IPS DF 19.7 (cell line): ENCODE results near the gene CCDC7.
"Not testable (repeated sequence)": the region's sequence is repeated elsewhere in the genome, so short reads cannot be mapped to it uniquely, and the experiment has no call there.

ENCODE experiments used
- DNase-seq: peaks from one replicate; pipeline ENCODE4 v3.0.0-alpha.2; 2013; ENCODE audit warnings: low read depth, low spot score

CCDC7 gene

GRCh38 chr10:32454148-32454547 lies 8.2 kb downstream of the CCDC7 start:
- DNase-seq = no peak

GRCh38 chr10:32459051-32459698 lies 13.2 kb downstream of the CCDC7 start:
- no peak for DNase-seq

GRCh38 chr10:32461203-32461602 lies 15.3 kb downstream of the CCDC7 start:
- DNase-seq = no peak

GRCh38 chr10:32471232-32471631 lies 25.3 kb downstream of the CCDC7 start:
- DNase-seq = no peak

- DNase-seq = no peak
Measured at GRCh38 chr10:32477499-32477898, 31.6 kb downstream of the CCDC7 start.

- DNase-seq = no peak
Measured at GRCh38 chr10:32481606-32482005, 35.7 kb downstream of the CCDC7 start.

GRCh38 chr10:32483019-32483502 lies 37.1 kb downstream of the CCDC7 start:
- DNase-seq = not testable (repeated sequence)

GRCh38 chr10:32488038-32488437 lies 42.1 kb downstream of the CCDC7 start:
- DNase-seq = not testable (repeated sequence)

GRCh38 chr10:32489158-32489557 lies 43.2 kb downstream of the CCDC7 start:
- no peak for DNase-seq

GRCh38 chr10:32489901-32490300 lies 44.0 kb downstream of the CCDC7 start:
- DNase-seq = no peak

- not testable (repeated sequence) for DNase-seq
Measured at GRCh38 chr10:32494562-32494961, 48.6 kb downstream of the CCDC7 start.

GRCh38 chr10:32500136-32500535 lies 54.2 kb downstream of the CCDC7 start:
- DNase-seq = not testable (repeated sequence)

- peak; percentile 12 for DNase-seq
Measured at GRCh38 chr10:32501906-32502305, 56.0 kb downstream of the CCDC7 start.

GRCh38 chr10:32505762-32506420 lies 60.0 kb downstream of the CCDC7 start:
- DNase-seq = not testable (repeated sequence)

GRCh38 chr10:32511599-32511998 lies 65.7 kb downstream of the CCDC7 start:
- no peak for DNase-seq

GRCh38 chr10:32516567-32517495 lies 70.9 kb downstream of the CCDC7 start:
- no peak for DNase-seq

GRCh38 chr10:32530231-32530630 lies 84.3 kb downstream of the CCDC7 start:
- no peak for DNase-seq

GRCh38 chr10:32538256-32538655 lies 92.3 kb downstream of the CCDC7 start:
- DNase-seq = no peak

- DNase-seq = no peak
Measured at GRCh38 chr10:32540691-32541470, 94.9 kb downstream of the CCDC7 start.

- no peak for DNase-seq
Measured at GRCh38 chr10:32548208-32548607, 102.3 kb downstream of the CCDC7 start.

- DNase-seq = no peak
Measured at GRCh38 chr10:32556783-32557395, 110.9 kb downstream of the CCDC7 start.
